ENCODE measurements around the gene MCRIP2.

Gene MCRIP2

GRCh38 chr16:598823-599739, 42.5 kb upstream of the MCRIP2 start:
- TF ChIP-seq SPI1 (IDR thresholded peaks at IDR 0.05; ENCODE audit: low read depth, low read length) (no peak), PAX5 (IDR thresholded peaks at IDR 0.05; ENCODE audit: insufficient read depth, low read length, severe bottlenecking) (no peak), TAF1 (IDR thresholded peaks at IDR 0.05; ENCODE audit: low read depth, low read length) (no peak), POU2F2 (IDR thresholded peaks at IDR 0.05; ENCODE audit: low read depth, low read length) (no peak), POLR2AphosphoS5 (IDR thresholded peaks at IDR 0.05; ENCODE audit: low read depth, low read length) (no peak), POLR2A (IDR thresholded peaks at IDR 0.05; ENCODE audit: low read depth, low read length) (no peak)
- no peak for FAIRE-seq
- no peak for DNase-seq (ENCODE audit: insufficient read length, low spot score)

- TF ChIP-seq PAX5 (IDR thresholded peaks at IDR 0.05; ENCODE audit: insufficient read depth, low read length, severe bottlenecking) (no peak), TAF1 (IDR thresholded peaks at IDR 0.05; ENCODE audit: low read depth, low read length) (no peak), POLR2AphosphoS5 (IDR thresholded peaks at IDR 0.05; ENCODE audit: low read depth, low read length) (no peak), SPI1 (IDR thresholded peaks at IDR 0.05; ENCODE audit: low read depth, low read length) (no peak), POU2F2 (IDR thresholded peaks at IDR 0.05; ENCODE audit: low read depth, low read length) (no peak)
- FAIRE-seq (peak; percentile 66), DNase-seq (ENCODE audit: insufficient read length, low spot score) (no peak)
These were observed 40.8 kb upstream of the MCRIP2 start for GRCh38 chr16:600781-601180.

- FAIRE-seq (no peak), DNase-seq (ENCODE audit: insufficient read length, low spot score) (no peak)
- TF ChIP-seq TAF1 (IDR thresholded peaks at IDR 0.05; ENCODE audit: low read depth, low read length) (no peak), POLR2A (IDR thresholded peaks at IDR 0.05; ENCODE audit: low read depth, low read length) (no peak), POLR2AphosphoS5 (IDR thresholded peaks at IDR 0.05; ENCODE audit: low read depth, low read length) (no peak), PAX5 (IDR thresholded peaks at IDR 0.05; ENCODE audit: insufficient read depth, low read length, severe bottlenecking) (no peak)
These were observed 37.7 kb upstream of the MCRIP2 start for GRCh38 chr16:603933-604332.

GRCh38 chr16:606656-607307, 34.8 kb upstream of the MCRIP2 start:
- no peak for DNase-seq (ENCODE audit: insufficient read length, low spot score)
- TF ChIP-seq POLR2AphosphoS5 (IDR thresholded peaks at IDR 0.05; ENCODE audit: low read depth, low read length), result no peak
- no peak for TF ChIP-seq POLR2A (IDR thresholded peaks at IDR 0.05; ENCODE audit: low read depth, low read length)
- no peak for TF ChIP-seq PAX5 (IDR thresholded peaks at IDR 0.05; ENCODE audit: insufficient read depth, low read length, severe bottlenecking)
- TF ChIP-seq TAF1 (IDR thresholded peaks at IDR 0.05; ENCODE audit: low read depth, low read length), result no peak
- no peak for TF ChIP-seq POU2F2 (IDR thresholded peaks at IDR 0.05; ENCODE audit: low read depth, low read length)
- no peak for TF ChIP-seq SPI1 (IDR thresholded peaks at IDR 0.05; ENCODE audit: low read depth, low read length)
- FAIRE-seq, result no peak

DNA sequence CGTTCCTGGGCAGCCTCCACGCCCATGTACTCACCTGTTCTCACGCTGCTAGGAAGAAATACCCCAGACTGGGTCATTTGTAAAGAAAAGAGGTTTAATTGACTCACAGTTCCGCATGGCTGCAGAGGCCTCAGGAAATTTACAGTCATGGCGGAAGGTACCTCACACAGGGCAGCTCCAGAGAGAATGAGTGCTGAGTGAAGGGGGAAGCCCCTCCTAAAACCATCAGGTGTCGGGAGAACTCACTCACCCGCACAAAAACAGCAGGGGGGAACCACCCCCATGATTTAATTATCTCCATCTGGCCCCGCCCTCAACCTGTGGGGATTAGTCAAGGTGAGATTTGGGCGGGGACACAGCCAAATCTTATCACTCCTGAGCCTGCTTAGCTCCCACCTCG, 33.6 kb upstream of the MCRIP2 start:
- no peak for FAIRE-seq
- TF ChIP-seq POLR2AphosphoS5 (IDR thresholded peaks at IDR 0.05; ENCODE audit: low read depth, low read length), result no peak
- TF ChIP-seq PAX5 (IDR thresholded peaks at IDR 0.05; ENCODE audit: insufficient read depth, low read length, severe bottlenecking), result peak; percentile 79
- no peak for DNase-seq (ENCODE audit: insufficient read length, low spot score)

- TF ChIP-seq POU2F2 (IDR thresholded peaks at IDR 0.05; ENCODE audit: low read depth, low read length), result no peak
- TF ChIP-seq POLR2A (IDR thresholded peaks at IDR 0.05; ENCODE audit: low read depth, low read length), result no peak
- TF ChIP-seq TAF1 (IDR thresholded peaks at IDR 0.05; ENCODE audit: low read depth, low read length), result no peak
- FAIRE-seq (no peak), DNase-seq (ENCODE audit: insufficient read length, low spot score) (no peak)
These were observed 32.3 kb upstream of the MCRIP2 start for GRCh38 chr16:609316-609715.

DNA sequence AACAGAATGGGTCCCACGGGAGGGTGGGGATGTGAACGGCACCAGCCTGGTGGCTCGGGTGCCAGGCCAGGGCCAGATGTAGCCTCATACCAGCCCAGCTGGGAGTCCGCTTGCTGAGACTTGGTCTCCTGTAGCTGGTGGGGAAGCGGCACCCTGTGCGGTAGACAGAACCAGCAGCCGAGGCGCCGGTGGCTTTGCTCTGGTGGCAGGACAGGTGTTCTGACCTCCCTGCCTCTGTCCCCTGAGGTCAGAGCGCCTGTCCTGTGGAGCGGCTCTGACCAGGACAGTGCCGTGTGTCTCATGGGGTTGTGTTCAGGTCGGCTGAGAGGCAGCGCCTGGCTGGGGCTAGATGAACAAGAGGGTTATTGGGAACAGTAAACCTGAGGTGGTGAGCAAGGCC, 31.6 kb upstream of the MCRIP2 start:
- FAIRE-seq, result no peak
- TF ChIP-seq SPI1 (IDR thresholded peaks at IDR 0.05; ENCODE audit: low read depth, low read length), result no peak

DNA sequence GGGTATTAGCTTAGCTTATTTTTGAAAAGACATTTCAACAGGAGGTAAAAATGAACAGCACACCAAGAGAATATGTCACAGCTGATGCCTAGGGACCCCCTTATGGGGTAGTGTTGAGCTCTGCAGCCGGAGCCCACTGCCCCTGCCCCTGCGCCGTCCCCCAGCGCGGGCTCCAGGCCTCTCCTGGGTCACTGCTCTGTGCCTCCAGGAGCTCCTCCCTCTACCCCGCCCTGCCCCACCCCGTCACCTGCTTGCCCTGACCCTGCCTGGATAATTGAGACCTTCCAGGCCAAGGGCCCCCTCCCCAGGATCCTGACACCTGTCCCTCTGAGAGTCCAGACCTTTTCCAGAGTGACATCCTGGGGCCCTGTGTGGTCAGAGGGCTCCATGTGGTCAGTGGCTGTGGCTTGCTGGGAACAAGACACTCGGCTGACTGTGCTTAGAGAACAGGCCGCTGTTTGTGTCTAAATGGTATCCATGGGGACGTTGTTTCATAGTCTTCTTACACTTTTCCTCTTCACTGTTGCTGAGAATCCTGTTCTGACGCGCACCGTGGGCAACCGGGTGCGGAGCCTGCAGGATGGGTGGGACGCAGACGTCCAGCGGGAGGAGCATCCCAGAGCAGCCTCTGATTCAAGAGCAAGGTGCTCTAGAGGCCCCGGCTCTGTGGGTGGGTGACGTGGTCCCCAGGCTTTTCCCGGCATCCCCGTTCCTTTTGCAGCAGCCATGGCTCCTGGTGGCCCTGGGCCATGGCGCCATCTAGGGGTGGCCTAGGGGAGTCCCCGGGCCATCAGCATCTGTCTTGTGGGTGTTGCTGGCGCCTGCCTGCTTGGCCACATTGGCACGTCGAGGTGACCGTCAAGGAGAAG, 30.9 kb upstream of the MCRIP2 start:
- FAIRE-seq, result no peak
- DNase-seq (ENCODE audit: insufficient read length, low spot score), result no peak
- TF ChIP-seq PAX5 (IDR thresholded peaks at IDR 0.05; ENCODE audit: insufficient read depth, low read length, severe bottlenecking) (no peak), SPI1 (IDR thresholded peaks at IDR 0.05; ENCODE audit: low read depth, low read length) (no peak), POLR2A (IDR thresholded peaks at IDR 0.05; ENCODE audit: low read depth, low read length) (no peak), POLR2AphosphoS5 (IDR thresholded peaks at IDR 0.05; ENCODE audit: low read depth, low read length) (no peak), TAF1 (IDR thresholded peaks at IDR 0.05; ENCODE audit: low read depth, low read length) (no peak), POU2F2 (IDR thresholded peaks at IDR 0.05; ENCODE audit: low read depth, low read length) (no peak)

More for the DNA sequence above, 31.6 kb upstream of the MCRIP2 start:
- DNase-seq (ENCODE audit: insufficient read length, low spot score), result no peak

- no peak for TF ChIP-seq POLR2AphosphoS5 (IDR thresholded peaks at IDR 0.05; ENCODE audit: low read depth, low read length)
- no peak for TF ChIP-seq POLR2A (IDR thresholded peaks at IDR 0.05; ENCODE audit: low read depth, low read length)
- FAIRE-seq (no peak), DNase-seq (ENCODE audit: insufficient read length, low spot score) (no peak)
These were observed 26.5 kb upstream of the MCRIP2 start for GRCh38 chr16:615122-615521.
